Heart left ventricle (tissue), 13 donors: ENCODE data around the gene COMTD1.

Experiments
- POLR2A ChIP-seq, 2 donors: fragments of 450-650 bp; IDR thresholded peaks; one replicate each; pipeline ENCODE4 v1.6.1; 2017; ENCODE audit warnings: antibody characterized with exemption in 2 of 2, mild to moderate bottlenecking in 2 of 2, moderate library complexity in 2 of 2
- TF ChIP-seq, protein P1 (sequence below), 12 donors: fragments of 200-600 bp; sonication (generic) in 4 of 12; IDR thresholded peaks; one replicate each; pipeline versions ENCODE4 v1.5.0 to v1.8.0; 2018 to 2022; ENCODE audit warnings: antibody characterized with exemption in 12 of 12, mild to moderate bottlenecking in 5 of 12
- donor health status: ischemic (EF 13 %, LVEDD 7.1; RV severe dilation, severe dysfunction).
- donor health status: DM: no; HTN: yes; CAD: no.
- donor health status: DM: no; HTN: no; CAD: no.
- donor health status: ischemic (EF 25% LVEDD 6.9; RV normal size, moderate dysfunction).
- donor health status: ischemic (EF 25% LVEDD 5.7; RV mildly dilated, moderate dysfunction).
- donor health status: ischemic (EF 35%, LVEDD 5.7; RV mildly dilated, moderate dysfunction).
- donor health status: nonischemic (EF 11% LVEDD 7.7; RV severe dilation, severe dysfunction).
- donor health status: DM: yes; HTN: yes; CAD: no.
- donor health status: PGD.
- donor health status: ischemic (EF 29% LVEDD 5.4; RV normal size, mild dysfunction).
- donor health status: nonischemic (EF 23%, LVEDD 6.1; RV moderate dilation, normal function).

DNA sequence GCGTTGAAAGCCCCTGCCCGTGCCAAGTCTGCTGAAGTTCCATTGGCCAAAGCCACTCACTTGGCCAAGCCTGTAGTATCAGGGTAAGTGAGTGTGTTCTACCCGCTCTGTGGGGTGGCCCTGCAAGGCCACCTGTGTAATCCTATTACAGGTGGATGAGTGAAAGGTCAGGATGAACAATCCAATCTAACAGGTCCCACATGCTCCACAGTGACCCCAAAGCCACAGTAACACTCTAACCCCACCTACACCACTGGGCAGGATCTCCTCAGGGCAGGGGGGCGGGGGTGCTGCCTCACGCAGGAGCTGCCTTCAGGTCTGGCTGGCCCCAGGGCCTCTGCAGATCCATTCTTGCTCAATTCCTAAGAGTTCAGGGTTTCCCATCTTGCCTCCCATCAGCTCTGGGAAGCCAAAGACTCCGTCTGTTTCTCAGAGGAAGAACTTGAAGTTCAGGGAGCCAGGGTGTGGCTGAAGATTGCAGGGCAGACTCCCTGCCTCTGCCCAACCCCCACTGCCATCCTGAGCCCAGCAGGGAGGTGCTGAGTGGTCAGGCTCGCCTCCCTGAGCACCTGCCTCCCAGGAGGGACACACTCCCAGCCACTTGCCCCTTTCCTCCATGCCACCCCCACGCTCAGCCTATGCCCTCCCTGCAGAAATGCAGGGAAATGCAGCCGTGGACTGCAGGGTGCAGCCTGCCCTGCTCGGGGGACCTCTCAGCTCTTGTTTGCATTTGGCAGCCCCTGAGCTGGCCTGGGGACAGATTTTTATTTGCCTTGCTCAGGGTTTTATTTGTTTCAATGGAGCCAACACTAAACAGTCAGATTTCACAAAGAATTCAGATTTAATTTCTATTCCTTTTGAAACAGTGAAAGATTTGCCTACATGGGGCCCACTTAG, 9.8 kb upstream of the COMTD1 start:
- TF ChIP-seq, protein P1, sequence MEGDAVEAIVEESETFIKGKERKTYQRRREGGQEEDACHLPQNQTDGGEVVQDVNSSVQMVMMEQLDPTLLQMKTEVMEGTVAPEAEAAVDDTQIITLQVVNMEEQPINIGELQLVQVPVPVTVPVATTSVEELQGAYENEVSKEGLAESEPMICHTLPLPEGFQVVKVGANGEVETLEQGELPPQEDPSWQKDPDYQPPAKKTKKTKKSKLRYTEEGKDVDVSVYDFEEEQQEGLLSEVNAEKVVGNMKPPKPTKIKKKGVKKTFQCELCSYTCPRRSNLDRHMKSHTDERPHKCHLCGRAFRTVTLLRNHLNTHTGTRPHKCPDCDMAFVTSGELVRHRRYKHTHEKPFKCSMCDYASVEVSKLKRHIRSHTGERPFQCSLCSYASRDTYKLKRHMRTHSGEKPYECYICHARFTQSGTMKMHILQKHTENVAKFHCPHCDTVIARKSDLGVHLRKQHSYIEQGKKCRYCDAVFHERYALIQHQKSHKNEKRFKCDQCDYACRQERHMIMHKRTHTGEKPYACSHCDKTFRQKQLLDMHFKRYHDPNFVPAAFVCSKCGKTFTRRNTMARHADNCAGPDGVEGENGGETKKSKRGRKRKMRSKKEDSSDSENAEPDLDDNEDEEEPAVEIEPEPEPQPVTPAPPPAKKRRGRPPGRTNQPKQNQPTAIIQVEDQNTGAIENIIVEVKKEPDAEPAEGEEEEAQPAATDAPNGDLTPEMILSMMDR (IDR thresholded peaks at IDR 0.05) = no peak
- no peak for TF ChIP-seq POLR2A (IDR thresholded peaks at IDR 0.05)
